Kidney epithelial cell (primary cell): ENCODE results near the gene PSIP1. TPM values are rescaled to one million over a fixed set of nuclear protein-coding genes. Genes with fewer than 3 reads are reported as not detected.
"Not testable (repeated sequence)": the region's sequence is repeated elsewhere in the genome, so short reads cannot be mapped to it uniquely, and the experiment has no call there.

Experiments used
- DNase-seq: peaks from one replicate; pipeline ENCODE4 v3.0.0-alpha.2; 2010; ENCODE audit warnings: low read depth
- H3K27me3 ChIP-seq: 2 replicates; pipeline ENCODE4 v1.6.0; 2011; ENCODE audit warnings: low read length; ENCODE audit not compliant: control insufficient read depth, insufficient read depth
- H3K36me3 ChIP-seq: 2 replicates; pipeline ENCODE4 v1.5.1; 2011; ENCODE audit warnings: low read length; ENCODE audit not compliant: control insufficient read depth, insufficient read depth
- H3K4me3 ChIP-seq: 2 replicates; pipeline ENCODE4 v1.5.1; 2011; ENCODE audit warnings: low read depth, mild to moderate bottlenecking, control low read depth, low read length
- total RNA-seq: library from RNA; depleted of rRNA; stranded (reverse); fragments of >200 nt; gene quantifications from 2 replicates; pipeline ENCODE4 v1.2.3, GENCODE V29; 2015
- TF ChIP-seq, protein P1 (sequence below): IDR thresholded peaks from 2 replicates; pipeline ENCODE4 v1.5.1; 2011; ENCODE audit warnings: mild to moderate bottlenecking, moderate library complexity, low read length, control low read depth, inconsistent platforms; ENCODE audit not compliant: insufficient read depth, poor library complexity, severe bottlenecking

The PSIP1 gene
- total RNA-seq, 1 donor from 2014 or later, result 25.9 TPM

DNA sequence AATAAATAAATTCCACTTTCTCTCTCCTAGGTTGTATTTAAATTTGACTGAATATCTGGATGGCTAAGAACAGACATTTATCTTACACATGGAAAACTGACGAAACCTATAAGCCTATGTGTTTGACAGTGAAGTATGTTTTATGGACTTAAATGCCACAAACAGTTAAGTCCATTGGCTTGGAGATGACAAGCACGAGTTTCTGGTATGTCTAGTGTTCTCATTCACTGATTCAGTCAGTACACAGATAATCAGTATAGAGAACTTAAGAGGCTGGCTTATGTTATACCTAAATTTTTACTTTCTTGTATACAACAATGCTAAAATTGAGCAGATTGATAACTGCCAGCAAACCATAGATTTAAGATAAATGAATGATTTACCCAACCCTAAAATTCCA lies 49.2 kb downstream of the PSIP1 start:
- H3K36me3 ChIP-seq, result no peaks in the 10 kb centered on the region
- TF ChIP-seq, protein P1, sequence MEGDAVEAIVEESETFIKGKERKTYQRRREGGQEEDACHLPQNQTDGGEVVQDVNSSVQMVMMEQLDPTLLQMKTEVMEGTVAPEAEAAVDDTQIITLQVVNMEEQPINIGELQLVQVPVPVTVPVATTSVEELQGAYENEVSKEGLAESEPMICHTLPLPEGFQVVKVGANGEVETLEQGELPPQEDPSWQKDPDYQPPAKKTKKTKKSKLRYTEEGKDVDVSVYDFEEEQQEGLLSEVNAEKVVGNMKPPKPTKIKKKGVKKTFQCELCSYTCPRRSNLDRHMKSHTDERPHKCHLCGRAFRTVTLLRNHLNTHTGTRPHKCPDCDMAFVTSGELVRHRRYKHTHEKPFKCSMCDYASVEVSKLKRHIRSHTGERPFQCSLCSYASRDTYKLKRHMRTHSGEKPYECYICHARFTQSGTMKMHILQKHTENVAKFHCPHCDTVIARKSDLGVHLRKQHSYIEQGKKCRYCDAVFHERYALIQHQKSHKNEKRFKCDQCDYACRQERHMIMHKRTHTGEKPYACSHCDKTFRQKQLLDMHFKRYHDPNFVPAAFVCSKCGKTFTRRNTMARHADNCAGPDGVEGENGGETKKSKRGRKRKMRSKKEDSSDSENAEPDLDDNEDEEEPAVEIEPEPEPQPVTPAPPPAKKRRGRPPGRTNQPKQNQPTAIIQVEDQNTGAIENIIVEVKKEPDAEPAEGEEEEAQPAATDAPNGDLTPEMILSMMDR, result no peak
- H3K4me3 ChIP-seq, result no peak overlapping the region
- H3K27me3 ChIP-seq, result no peaks in the 10 kb centered on the region
- no peak for DNase-seq

DNA sequence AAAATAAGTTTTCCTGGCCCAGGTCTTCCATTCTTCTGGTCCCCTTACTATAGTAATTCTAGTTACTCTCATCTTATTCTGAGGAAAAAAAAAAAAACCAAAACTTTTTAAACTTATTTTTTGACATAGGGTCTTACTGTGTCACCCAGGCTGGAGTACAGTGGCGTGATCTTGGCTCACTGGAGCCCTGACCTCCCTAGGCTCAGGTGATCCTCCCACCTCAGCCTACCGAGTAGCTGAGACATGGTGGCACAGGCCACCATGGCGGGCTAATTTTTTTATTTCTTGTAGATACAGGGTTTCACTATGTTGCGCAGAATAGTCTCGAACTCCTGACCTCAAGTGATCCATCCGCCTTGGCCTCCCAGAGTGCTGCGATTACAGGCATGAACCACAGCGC lies 49.7 kb downstream of the PSIP1 start:
- Histone ChIP-seq H3K36me3 (no peaks in the 10 kb centered on the region), H3K4me3 (no peak overlapping the region), H3K27me3 (no peaks in the 10 kb centered on the region)
- DNase-seq, result no peak
- TF ChIP-seq, protein P1, result no peak

DNA sequence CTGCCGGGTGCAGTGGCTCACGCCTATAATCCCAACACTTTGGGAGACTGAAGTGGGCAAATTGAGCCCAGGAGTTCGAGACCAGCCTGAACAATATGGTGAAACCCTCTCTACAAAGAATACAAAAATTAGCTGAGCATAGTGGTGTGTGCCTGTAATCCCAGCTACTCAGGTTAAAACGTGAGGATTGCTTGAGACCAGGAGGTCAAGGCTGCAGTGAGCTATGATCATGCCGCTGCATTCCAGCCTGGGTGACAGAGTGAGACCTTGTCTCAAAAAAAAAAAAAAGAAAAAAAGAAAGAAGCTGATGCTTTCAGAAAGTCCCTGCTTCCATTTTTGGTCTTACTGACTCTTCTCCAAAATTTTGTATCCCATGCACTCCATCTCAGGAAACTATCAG lies 56.8 kb downstream of the PSIP1 start:
- TF ChIP-seq, protein P1, result no peak
- H3K4me3 ChIP-seq, result no peak overlapping the region
- peaks cover 1% of the 10 kb centered on the region for H3K36me3 ChIP-seq
- H3K27me3 ChIP-seq, result no peaks in the 10 kb centered on the region
- DNase-seq, result no peak

DNA sequence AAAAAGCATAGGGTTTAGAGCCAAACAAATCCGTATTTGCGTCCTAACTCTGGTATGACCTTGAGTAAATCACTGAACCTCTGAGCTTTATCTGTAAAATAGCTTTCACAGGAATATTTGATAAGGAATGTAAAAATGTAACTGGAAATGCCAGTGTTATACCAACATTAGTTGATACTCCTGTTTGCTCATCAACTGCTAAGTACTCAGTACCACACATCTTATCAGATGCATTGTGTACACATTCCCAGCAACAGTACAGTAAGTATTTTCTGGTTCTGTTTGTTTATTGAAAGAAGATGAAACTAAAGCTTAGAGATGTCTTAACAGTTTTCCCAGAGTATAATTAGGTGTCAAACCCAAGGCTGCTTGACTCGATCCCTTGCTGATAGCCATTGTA lies 66.6 kb downstream of the PSIP1 start:
- H3K36me3 ChIP-seq, result peaks cover 2% of the 10 kb centered on the region
- TF ChIP-seq, protein P1, result no peak
- H3K4me3 ChIP-seq, result no peak overlapping the region
- DNase-seq, result no peak
- H3K27me3 ChIP-seq, result no peaks in the 10 kb centered on the region

DNA sequence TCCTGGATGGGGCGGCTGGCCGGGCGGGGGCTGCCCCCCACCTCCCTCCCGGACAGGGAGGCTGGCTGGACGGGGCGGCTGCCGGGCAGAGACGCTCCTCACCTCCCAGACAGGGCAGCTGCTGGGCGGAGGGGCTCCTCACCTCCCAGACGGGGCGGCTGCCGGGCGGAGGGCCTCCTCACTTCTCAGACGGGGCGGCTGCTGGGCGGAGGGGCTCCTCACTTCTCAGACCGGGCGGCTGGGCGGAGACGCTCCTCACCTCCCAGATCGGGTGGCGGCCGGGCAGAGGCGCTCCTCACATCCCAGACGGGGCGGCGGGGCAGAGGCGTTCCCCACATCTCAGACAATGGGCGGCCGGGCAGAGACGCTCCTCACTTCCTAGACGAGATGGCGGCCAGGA lies 68.5 kb downstream of the PSIP1 start:
- not testable (repeated sequence) for H3K36me3 ChIP-seq

DNA sequence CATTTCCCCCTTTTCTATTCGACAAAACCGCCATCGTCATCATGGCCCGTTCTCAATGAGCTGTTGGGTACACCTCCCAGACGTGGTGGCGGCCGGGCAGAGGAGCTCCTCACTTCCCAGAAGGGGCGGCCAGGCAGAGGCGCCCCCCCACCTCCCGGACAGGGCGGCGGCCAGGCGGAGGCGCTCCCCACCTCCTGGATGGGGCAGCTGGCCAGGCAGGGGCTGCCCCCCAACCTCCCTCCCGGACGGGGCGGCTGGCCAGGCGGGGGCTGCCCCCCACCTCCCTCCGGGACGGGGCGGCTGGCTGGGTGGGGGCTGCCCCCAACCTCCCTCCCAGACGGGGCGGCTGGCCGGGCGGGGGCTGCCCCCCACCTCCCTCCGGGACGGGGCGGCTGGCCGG lies 68.9 kb downstream of the PSIP1 start:
- H3K27me3 ChIP-seq, H3K4me3 ChIP-seq, H3K36me3 ChIP-seq, DNase-seq: not testable (repeated sequence)

More for the DNA sequence above, 68.5 kb downstream of the PSIP1 start:
- not testable (repeated sequence) for H3K4me3 ChIP-seq, H3K27me3 ChIP-seq, DNase-seq

DNA sequence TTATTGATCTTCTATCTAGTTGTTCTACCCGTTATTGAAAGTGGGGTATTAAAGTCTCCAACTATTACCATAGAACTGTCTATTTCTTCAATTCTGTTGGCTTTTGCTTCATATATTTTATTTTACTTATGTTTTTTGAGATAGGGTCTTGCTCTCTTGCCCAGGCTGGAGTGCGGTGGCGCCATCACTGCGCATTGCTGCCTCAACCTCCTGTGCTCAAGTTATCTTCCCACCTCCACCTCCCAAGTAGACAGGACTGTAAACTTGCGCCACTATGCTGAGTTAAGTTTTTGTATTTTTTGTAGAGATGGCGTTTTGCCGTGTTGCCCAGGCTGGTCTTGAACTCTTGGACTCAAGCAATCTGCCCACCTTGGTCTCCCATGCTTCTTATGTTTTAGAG lies 71.9 kb downstream of the PSIP1 start:
- TF ChIP-seq, protein P1, result no peak
- no peak for DNase-seq
- Histone ChIP-seq H3K4me3 (no peak overlapping the region), H3K27me3 (no peaks in the 10 kb centered on the region), H3K36me3 (no peaks in the 10 kb centered on the region)
